GM03348 (cell line): ENCODE data around the gene RIC1.
A peak's percentile ranks its signal among the peaks of the same experiment; 100 is the strongest.
"Not testable (repeated sequence)": the region's sequence is repeated elsewhere in the genome, so short reads cannot be mapped to it uniquely, and the experiment has no call there.

Experiments
- DNase-seq: peaks from one replicate; pipeline ENCODE4 v3.0.0; 2012; ENCODE audit warnings: low spot score

Gene RIC1

DNA sequence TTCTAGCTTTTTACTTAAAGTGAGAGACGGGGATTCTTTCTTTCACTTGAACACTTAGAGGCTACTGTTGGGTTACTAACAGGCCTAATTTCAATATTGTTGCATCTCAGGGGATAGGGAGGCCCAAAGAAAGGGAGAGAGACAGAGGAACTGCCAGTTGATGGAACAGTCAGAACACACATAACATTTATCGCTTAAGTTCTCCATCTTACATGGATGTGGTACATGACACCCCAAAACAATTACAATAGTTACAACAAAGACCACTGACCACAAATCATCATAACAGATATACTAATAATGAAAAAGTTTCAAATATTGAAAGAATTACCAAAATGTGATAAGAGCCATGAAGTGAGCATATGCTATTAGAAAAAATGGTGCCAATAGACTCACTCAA, 4.3 kb upstream of the RIC1 start:
- DNase-seq: no peak

- peak; percentile 64 for DNase-seq
Observed at GRCh38 chr9:5626727-5627634, 1.9 kb upstream of the RIC1 start.

DNA sequence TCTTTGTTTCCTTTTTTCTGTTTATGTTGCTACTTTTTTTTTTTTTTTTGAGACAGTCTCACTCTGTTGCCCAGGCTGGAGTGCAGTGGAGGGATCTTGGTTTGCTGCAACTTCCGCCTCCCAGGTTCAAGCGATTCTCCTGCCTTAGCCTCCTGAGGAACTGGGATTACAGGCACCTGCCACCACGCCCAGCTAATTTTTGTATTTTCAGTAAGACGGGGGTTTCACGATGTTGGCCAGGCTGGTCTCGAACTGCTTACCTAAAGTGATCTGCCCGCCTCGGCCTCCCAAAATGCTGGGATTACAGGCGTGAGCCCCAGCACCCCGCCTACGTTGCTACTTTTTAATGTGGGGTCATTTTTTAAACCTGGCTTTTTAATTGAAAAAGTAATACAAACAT, 1.2 kb upstream of the RIC1 start:
- not testable (repeated sequence) for DNase-seq

DNA sequence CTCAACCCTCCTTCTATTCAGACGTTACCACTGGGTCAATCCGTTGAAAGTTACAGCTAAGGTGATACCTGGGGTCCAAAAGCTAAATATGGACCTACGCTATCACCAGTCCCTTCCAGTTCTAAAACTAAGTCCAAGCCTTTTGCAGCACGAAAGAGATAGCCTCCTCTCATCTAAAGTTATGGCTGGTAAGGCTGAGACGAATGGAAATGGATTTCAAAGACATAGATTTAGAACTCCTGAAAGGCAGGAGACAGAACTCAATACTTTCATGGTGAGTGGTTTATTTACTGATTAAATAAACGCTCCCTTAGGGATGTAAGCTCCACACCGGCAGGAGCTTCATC, 751 bp upstream of the RIC1 start:
- DNase-seq: no peak

GRCh38 chr9:5629312-5630080, 589 bp downstream of the RIC1 start:
- DNase-seq: peak; percentile 47

DNA sequence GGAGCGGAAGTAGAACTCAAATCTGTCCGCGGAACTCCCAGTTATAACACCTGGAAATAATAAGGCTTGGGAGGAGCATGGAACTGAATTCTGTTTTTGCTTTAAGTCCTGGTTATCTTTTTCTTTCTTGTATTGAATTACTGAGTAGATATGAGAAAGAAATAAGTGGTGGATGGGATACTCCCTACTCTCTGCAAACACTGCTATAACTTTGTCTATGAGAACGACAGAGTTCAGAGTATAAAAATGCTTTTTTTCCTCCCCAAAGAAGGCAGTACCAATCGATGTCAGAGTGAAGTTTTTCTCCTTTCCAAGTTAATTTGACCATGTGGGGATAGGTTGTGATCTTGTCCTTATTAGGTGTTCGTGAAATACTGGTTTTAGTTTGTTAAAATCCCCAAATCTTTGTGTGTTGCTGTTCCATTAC, 1.2 kb downstream of the RIC1 start:
- DNase-seq: peak; percentile 41

DNA sequence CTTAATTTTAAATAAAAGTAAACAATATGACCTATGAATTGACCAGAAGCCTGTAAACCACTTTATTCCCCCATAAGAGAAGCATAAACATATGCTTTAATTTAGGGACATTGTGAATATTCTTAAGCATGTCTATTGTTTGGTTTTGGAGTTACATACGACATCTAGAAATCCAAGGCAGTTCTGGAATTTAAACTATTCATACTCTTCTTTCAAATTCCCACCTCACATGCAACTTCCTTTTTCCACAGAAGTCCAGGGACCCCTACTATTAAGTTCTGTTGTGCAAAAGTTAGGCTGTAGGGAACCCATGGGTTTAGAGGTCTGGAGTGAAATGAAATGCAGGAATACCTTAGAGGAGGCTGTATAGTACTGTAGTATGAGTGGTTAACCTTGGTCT, 2.1 kb downstream of the RIC1 start:
- DNase-seq: peak; percentile 29

GRCh38 chr9:5632540-5632939, 3.6 kb downstream of the RIC1 start:
- DNase-seq: no peak

- DNase-seq: no peak
Observed at GRCh38 chr9:5633243-5633642, 4.3 kb downstream of the RIC1 start.

DNA sequence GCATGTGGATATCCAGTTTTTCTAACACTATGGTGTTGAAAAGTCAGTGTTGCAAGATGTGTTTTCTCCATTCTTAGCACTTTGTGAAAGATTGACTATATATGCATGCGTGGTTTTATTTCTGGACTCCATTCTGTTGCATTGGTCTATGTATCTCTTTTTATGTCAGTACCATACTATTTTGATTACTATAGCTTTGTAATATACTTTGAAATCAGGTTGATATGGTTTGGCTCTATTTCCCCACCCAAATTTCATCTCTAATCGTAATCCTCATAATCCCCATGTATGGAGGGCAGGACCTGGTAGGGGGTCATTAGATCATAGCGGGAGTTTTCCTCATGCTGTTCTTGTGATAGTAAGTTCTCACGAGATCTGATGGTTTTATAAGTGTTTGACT, 6.5 kb downstream of the RIC1 start:
- no peak for DNase-seq

GRCh38 chr9:5639816-5640215, 10.9 kb downstream of the RIC1 start:
- no peak for DNase-seq

GRCh38 chr9:5642170-5642569, 13.3 kb downstream of the RIC1 start:
- no peak for DNase-seq

DNA sequence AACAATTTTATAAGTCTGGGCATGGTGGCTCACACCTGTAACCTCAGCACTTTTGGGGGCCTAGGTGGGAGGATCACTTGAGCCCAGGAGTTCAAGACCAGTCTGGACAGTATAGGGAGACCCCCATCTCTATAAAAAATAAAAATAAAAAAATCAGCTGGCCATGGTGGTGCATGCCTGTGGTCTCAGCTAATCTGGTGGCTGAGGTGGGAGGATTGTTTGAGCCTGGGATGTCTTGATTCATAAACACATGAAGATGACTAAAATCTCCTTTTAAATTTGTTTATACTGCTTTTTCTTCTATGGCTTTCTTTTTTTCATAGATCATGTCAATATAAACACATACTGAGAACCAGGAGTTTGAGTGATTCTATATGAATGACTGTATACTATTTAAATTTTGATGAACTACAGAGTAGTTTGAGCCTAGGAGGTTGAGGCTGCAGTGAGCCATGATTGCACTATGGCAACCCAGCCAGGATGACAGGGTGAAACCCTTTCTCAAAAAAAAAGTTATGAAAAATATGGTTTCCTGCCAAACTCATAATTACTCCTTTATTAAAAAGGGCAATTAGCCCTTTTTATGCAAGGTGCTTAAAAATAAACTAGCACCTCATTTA, 14.2 kb downstream of the RIC1 start:
- DNase-seq: no peak

GRCh38 chr9:5644501-5644900, 15.6 kb downstream of the RIC1 start:
- DNase-seq: no peak

DNA sequence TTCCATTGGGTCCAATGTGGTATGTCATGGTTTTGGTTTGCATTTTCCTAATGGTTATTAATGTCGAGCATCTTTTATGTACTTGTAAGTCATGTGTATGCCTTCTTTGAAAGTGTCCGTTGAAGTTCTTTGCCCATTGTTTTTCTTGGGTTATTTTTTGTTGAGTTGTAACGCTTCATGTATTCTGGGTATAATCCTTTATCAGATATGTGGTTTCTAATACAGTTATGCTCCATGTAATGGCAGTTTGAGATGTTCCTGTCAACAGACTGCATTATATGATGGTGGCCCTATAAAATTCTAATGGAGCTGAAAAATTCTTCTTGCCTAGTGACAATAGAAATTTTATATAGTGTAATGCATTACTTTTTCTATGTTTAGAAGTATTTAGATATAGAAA, 17.2 kb downstream of the RIC1 start:
- DNase-seq: no peak

- DNase-seq: no peak
Observed at GRCh38 chr9:5650356-5651105, 21.6 kb downstream of the RIC1 start.

- no peak for DNase-seq
Observed at GRCh38 chr9:5651246-5651645, 22.3 kb downstream of the RIC1 start.

DNA sequence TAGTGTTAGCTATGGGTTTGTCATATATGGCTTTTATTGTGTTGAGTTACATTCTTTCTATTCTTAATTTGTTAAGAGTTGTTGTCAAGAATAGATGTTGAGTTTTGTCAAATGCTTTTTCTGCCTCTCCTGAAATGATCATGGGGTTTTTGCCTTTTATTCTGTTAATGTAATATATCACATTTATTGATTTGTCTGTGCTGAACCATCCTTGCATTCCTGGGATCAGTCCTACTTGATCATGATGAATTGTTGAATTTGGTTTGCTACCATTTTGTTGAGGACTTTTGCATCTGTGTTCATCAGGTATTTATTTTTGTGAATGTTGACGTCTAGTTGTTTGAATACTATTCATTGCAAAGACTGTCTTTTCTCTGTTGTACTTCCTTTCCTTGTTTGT, 23.9 kb downstream of the RIC1 start:
- no peak for DNase-seq

DNA sequence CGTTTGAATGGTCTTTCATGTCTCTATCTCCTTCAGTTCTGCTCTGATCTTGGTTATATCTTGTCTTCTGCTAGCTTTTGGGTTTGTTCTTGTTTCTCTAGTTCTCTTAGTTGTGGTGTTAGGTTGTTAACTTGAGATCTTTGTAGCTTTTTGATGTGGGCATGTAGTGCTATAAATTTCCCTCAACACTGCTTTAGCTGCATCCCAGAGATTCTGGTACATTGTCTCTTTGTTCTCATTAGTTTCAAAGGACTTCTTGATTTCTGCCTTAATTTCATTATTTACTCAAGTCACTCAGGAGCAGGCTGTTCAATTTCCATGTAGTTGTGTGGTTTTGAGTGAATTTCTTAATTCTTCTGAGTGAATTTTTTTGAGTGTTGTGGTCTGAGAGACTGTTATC, 33.9 kb downstream of the RIC1 start:
- not testable (repeated sequence) for DNase-seq

GRCh38 chr9:5665059-5665458, 36.2 kb downstream of the RIC1 start:
- no peak for DNase-seq

GRCh38 chr9:5667391-5667790, 38.5 kb downstream of the RIC1 start:
- no peak for DNase-seq

GRCh38 chr9:5670079-5670478, 41.2 kb downstream of the RIC1 start:
- DNase-seq: no peak
